ENCODE measurements around the gene ENO1.
"Not testable (repeated sequence)": the region's sequence is repeated elsewhere in the genome, so short reads cannot be mapped to it uniquely, and the experiment has no call there.

Gene ENO1

GRCh38 chr1:8896775-8897174 lies 18.3 kb upstream of the ENO1 start:
- DNase-seq (ENCODE audit: low read depth in 2 of 2): not testable (repeated sequence)

DNA sequence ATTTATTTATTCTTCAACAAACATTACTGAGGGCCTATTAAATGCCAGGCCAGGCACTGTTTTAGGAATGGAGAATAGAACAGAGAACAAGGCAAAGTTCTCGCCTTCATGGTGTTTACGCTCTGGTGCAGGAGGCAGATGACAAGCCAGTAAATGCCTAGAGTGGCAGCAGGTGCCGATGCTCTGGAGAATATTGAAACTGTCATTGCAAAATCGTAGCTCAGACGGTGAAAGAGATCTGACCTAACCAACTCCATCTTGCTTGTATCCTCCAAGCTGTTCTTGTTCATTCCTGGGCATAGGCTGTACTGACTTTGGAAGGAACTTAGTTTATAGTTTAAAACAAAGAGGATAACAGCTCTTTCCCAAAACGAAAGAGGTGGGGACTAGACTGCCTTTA lies 13.5 kb upstream of the ENO1 start:
- no peak for DNase-seq (ENCODE audit: low read depth in 2 of 2)

DNA sequence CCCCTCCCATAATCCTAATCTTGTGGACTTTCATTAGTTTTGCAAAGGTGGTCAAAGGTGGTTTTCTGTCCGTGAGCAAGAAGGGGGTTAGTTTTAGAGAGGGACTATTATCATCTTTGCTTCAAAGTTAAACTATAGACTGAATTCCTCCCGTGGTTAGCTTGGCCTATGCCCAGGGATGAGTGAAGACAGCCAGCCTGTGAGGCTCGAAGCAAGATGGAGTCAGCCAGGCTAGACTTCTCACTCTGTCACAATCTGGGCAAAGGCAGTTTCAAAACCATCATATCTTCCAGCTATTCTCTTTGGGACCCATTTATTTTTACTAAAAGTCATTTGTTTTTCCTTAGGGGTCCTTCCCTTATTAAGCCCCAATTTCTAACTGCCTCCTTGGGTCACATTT lies 12.9 kb upstream of the ENO1 start:
- DNase-seq (ENCODE audit: low read depth in 2 of 2): no peak

DNA sequence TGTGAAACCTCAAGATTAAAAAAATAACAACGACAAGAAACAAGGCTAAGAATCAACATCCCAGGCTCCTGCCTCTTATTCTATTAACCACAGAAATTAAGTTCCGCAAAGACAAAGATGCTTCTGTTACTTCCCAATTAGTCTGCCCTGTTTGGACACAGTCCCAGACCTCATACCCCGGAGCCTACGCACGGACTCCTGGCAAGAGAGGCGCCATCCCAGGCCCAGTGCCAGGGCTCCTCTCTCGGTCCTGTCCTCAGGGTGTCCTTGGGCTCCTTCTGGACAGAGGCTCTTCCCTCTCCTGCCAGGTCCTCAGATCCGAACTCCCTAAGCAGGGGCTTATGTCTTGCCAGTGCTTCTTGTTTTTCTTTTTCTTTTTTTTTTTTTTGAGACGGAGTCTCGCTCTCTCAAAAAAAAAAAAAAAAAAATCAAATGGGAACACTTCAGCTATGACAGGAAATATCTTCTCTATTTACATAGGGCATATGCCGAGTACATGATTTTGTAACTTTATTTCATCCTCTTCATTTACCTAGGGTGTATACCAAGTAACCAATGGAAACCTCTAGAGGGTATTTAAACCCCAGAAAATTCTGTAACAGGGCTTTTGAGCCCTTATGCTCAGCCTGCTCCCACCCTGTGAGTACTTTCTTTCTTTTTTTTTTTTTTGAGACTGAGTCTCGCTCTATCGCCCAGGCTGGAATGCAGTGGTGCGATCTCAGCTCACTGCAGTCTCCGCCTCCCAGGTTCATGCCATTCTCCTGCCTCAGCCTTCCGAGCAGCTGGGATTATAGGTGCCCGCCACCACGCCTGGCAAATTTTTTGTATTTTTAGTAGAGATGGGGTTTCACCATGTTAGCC lies 11.7 kb upstream of the ENO1 start:
- DNase-seq (ENCODE audit: low read depth in 2 of 2): no peak

DNA sequence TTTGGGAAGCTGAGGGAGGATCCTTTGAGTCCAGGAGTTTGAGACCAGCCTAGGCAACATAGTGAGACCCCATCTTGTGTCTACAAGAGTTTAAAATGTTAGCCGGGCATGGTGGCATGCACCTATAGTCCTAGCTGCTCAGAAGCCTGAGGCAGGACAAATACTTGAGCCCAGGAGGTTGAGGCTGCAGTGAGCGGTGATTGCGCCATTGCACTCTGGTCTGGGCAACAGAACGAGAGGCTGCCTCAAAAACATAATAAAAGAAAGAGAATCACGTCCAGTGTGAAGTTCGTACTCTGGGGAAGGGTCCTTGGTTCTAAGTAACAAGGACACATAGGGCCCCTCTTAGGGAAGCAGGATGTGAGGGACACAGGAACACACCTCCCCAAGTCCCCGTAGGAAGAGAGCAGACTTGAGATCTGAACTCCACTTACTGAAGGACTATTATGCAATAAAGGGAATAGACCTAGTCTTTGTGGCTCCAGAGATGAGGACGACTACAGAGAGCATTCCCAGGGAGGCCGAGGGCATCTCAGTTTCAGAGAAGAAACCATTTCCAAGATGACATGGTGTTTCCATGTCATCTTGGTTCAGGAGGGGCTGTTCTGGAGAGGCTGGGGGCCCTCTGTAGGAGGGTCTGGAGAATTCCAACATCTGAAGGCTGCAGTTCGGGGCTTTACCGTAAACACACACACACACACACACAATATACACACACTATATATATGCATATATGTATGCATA lies 10.8 kb upstream of the ENO1 start:
- DNase-seq (ENCODE audit: low read depth in 2 of 2): no peak

GRCh38 chr1:8886589-8886988 lies 8.1 kb upstream of the ENO1 start:
- DNase-seq (ENCODE audit: low read depth in 2 of 2): no peak

- not testable (repeated sequence) for DNase-seq (ENCODE audit: low read depth in 2 of 2)
Measured at GRCh38 chr1:8886031-8886524, 7.6 kb upstream of the ENO1 start.

GRCh38 chr1:8884105-8884504 lies 5.6 kb upstream of the ENO1 start:
- DNase-seq (ENCODE audit: low read depth in 2 of 2): not testable (repeated sequence)

DNA sequence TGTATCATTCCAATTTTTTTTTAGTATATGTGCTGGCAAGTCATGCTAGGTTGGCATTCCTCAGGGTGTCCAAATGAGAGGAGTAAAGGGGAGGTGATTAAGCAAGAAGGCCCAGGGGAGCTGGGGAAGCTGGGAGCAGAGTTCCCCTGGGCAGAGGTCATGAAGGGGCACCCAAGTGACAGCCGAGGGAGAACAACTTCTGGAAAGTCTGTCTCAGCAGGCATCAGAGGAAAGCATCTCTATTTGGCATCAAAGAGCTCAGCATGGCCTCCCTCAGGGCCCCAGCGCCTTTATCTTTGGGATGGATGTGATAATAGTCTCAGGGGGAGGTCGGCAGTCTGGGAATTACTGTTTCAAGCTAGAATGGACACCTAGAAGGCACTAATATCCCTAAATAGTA lies 5.0 kb upstream of the ENO1 start:
- DNase-seq (ENCODE audit: low read depth in 2 of 2): no peak

DNA sequence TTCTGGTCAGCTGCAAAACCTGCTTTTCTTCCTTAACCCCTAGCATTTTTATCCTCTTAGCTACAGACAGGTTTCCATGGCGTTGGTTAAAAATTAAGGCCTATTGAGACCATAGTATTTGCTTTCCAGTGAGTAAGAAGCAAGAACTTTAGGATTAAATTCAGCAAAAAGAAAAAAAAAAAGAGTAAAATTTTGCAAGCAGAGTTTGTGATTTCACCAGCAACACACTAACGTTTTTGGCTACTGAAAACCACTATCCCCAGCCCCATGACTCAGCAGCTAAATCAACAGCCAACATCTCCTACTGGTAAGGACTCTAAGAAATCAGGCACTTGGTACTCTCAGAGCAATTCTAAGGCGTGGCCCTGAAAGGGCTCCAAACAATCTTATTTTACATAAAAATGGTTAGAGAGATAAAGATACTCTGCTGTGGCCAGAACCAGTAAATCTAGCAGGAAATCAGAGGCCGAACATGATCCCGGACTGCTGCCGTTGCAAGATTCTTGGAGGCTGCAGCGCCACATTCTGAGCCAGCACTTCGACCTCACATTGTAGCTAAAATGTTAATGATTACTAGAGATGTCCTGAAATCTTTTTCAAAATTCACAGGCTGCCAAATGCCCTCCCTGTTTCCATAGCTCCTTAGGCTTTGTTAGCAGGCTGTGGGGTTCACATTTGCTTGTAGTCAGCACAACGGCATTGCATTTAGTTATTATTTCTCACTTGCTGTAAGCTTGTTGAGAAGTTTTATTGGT lies 1.6 kb upstream of the ENO1 start:
- DNase-seq (ENCODE audit: low read depth in 2 of 2): peak; percentile 91 to 93

- no peak for DNase-seq (ENCODE audit: low read depth in 2 of 2)
Measured at GRCh38 chr1:8879464-8879921, 1.0 kb upstream of the ENO1 start.

DNA sequence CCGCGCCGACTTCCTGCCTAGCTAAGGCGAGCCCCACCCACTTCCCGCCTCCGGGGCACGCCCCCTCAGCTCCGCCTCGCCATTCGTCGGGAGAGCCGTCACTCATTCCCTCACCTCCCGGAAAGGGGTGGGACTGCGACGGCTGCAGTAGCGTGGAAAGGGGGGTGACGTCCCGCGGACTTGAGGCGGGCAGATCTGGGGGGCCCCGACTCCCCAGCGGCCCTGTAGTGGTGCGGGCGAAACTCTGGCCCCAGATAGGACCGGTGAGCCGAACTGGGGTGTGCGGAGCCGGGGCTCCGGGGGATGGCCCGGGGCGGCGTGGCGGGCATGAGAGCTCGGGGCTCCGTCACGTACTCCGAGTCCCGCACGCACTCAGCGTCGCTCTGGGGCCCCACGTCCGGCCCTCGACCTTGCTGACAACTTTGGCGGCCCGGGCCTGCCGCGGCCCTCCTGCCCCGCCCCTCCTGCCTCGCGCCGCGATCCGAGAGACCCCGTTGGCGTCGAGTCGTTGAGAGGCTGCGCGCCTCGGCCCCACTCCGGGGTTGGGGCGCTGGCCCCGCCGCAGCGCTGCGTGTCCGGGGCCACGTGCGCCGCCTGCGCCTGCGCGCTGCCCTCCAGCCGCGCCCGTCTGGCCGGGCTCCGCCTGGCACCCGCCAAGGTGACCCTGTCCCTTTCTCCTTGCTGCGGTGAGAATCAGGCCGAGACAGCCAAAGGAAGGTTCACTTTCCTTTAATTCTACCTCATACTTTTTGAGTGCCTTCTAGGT lies 395 bp upstream of the ENO1 start:
- DNase-seq (ENCODE audit: low read depth in 2 of 2): peak; percentile 95

DNA sequence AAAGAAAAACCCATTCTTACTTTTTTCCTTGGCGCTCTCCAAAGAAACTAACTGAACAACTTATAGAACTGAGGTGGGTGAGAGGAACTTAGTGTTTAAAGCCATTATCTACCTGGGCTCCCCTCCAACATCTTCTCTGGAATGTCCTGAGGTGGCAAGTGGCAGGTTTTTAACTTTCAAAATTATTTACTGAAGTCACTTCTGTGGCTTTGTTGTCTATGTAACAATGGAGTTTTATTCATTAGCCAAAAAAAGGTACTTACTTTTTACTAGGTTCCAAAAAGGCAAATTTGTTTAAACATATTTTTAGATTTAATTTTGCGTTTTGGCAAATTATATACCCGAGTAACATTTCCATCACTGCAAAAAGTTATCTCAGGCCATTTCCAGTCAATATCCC lies 2.4 kb downstream of the ENO1 start:
- DNase-seq (ENCODE audit: low read depth in 2 of 2): no peak

DNA sequence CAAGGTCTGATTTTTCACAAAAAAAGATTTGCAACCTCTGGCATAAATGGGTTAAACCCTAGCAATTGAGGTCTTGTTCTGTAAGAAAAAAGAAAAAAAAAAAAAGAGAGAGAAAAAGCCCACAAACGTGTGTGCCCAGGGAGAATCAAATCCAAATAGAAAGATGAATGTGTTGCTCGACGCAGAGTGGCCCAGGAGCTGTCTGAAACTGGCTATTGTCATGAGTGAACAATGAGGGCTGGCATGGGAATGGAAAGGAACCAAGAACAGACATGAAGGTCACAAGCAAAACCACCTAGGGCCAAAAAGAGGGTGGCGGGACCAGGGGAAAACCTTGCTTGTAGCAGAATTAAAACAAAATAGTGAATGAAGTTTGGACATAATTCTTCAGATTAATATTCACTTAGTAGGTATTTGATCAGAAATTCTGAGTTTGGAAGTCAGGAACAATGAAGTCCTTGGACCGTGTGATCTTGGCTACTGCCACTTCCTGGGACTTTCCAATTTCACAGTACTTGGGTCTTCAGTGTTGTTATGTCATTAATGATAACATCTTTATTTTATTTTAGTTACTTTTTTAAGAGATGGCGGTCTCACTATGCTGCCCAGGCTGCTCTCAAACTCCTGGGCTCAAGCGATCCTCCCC lies 3.1 kb downstream of the ENO1 start:
- DNase-seq (ENCODE audit: low read depth in 2 of 2): no peak

DNA sequence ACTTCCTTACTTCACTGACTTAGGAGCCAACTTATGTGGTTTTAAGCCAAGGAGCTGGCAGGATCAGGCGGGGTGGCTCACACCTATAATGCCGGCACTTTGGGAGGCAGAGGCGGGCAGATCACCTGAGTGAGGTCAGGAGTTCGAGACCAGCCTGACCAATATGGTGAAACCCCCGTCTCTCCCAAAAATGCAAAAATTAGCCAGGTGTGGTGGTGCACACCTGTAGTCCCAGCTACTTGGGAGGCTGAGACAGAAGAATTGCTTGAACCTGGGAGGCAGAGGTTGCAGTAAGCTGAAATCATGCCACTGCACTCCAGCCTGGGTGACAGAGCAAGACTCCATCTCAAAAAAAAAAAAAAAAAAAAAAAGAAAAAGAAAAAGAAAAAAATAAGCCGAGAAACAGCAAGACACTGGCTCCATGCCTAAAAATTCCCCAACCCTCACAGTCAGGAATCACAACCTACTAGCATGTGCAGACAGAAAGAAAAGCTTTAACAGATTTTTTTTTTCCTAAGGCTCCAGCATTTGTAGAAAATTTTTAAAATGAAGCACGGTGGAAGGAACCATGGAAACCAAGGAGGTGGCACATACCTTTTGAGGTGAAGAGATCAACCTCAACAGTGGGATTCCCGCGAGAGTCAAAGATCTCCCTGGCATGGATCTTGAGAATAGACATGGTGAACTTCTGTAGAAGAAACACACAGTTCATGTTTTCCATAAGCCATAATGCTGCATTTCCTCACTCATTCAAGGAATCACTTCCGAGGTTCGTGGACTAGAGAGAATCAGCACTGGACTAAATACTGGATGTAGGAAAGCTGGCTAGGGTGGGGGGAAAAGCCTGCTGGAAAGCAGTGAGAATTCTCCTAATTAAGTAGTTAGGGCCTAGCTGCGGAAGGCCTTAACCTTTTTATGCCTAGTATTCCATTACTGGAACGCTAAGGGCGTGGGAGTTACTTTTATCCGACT lies 4.0 kb downstream of the ENO1 start:
- DNase-seq (ENCODE audit: low read depth in 2 of 2): no peak

DNA sequence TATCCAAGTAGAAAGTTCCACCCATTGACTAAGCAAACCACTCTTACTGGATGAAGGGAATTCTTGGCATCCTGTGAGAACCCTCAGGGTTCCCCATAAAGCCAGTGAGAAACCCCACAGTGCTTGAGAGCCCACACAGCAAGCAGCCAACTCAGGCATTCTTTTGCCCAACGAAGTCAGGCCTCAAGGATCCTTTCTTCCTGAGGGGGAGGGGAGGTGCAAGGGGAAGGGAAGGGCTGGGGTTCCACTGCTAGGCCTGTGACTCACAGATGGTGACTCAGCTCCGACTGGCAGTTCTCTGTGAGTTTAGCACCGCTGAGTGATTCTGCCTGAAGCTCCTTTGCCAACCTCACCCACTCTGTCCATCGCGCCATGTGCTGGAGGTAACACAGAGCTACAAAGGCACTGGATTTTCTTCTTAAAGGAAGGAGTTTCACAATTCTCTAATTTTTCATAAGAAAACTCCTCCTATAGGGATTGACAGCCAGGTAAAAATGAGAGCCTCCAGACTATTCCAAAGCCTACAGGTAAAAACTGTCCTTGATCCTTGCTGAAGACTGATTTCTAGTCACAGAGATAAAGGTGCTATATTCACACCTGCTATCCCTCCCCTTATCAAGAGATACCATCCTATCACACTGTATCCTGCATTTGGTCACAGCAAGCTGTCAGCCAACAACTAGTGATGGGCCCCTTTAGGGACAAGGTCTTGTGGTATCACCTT lies 4.8 kb downstream of the ENO1 start:
- DNase-seq (ENCODE audit: low read depth in 2 of 2): peak; percentile 91 to 92

GRCh38 chr1:8873001-8873400 lies 5.5 kb downstream of the ENO1 start:
- DNase-seq (ENCODE audit: low read depth in 2 of 2): no peak

- DNase-seq (ENCODE audit: low read depth in 2 of 2): no peak
Measured at GRCh38 chr1:8871965-8872399, 6.5 kb downstream of the ENO1 start.

DNA sequence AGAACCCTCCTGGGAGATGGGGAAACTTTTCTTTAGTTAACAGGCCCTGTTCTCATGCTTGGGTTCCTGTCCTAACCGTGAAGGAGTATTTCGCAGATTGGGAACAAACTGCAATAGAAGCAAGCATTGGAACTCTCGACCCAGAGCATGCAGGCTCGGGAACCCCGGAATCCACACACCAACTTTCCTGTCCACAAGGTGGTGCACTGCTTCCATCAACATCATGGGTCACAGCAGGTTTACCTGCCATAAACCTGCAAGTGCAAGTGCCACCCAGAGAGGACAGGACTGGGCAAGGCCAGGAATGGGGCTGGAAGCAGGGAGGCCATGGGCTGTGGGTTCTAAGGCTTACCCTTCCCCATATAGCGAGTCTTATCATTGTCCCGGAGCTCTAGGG lies 6.9 kb downstream of the ENO1 start:
- DNase-seq (ENCODE audit: low read depth in 2 of 2): no peak

Measured in fibroblast of skin of left quadriceps (primary cell).